Measurements from ENCODE around the gene CHAMP1.
"Not testable (repeated sequence)": the region's sequence is repeated elsewhere in the genome, so short reads cannot be mapped to it uniquely, and the experiment has no call there.

CHAMP1 gene

GRCh38 chr13:114338959-114339358, 24.7 kb downstream of the CHAMP1 start:
- no peak for DNase-seq

GRCh38 chr13:114339857-114340534, 25.7 kb downstream of the CHAMP1 start:
- no peak for DNase-seq

GRCh38 chr13:114341003-114341777, 26.9 kb downstream of the CHAMP1 start:
- DNase-seq, result no peak

- DNase-seq, result not testable (repeated sequence)
Measured at GRCh38 chr13:114347256-114347655, 33.0 kb downstream of the CHAMP1 start.

GRCh38 chr13:114352763-114353162, 38.5 kb downstream of the CHAMP1 start:
- DNase-seq, result not testable (repeated sequence)

- DNase-seq, result not testable (repeated sequence)
Measured at GRCh38 chr13:114353382-114353781, 39.1 kb downstream of the CHAMP1 start.
